Measurements from ENCODE around the gene RHBDD1. TPM values are rescaled to one million over a fixed set of nuclear protein-coding genes. Genes with fewer than 3 reads are reported as not detected.

Gene RHBDD1, protein sequence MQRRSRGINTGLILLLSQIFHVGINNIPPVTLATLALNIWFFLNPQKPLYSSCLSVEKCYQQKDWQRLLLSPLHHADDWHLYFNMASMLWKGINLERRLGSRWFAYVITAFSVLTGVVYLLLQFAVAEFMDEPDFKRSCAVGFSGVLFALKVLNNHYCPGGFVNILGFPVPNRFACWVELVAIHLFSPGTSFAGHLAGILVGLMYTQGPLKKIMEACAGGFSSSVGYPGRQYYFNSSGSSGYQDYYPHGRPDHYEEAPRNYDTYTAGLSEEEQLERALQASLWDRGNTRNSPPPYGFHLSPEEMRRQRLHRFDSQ
- total RNA-seq (2014; rRNA removed; shearing (Covaris generic)), result 1.7 and 8.7 TPM in 2 replicates

DNA sequence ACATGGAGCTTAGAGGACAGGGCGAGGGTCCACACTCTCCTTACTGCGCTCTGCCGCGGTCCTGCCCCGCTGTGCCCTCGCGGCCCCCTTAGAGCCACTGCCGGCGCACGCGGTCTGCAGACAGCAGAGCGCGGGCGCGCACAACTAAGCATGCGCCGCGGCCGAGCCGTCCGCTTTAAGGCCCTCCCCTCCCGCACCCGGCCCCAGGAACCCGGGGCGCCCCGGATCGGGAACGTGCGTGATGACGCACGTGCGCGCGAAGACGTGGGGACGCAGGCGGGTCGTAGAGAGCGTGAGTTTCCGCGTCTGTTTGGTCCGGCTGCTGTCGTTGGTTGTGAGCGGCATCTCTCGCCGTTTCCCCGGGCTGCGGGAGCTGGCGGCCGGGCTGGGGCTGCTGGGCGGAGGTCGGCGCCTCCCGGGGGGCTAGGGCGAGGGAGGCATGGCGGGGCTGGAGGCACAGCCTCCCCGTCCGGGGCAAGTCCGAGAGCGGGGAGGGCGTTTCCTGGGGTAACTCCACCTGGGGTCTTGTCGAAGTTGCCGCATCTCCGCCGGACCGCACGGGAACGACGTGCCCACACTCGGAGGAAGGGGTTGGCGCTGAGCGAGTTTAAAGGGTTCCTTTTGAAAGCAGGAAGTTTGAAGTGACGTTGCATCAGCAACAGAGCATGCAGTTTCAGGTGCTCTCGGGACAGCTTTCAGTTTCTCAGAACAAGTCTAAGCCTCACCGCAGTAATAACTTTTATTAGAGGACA, at the start of gene RHBDD1:
TSS of gene RHBDD1 (plus strand) at position 259 of the 752 bp plus-strand sequence. CDS start 28,640 bp downstream, outside the sequence.
- DNase-seq (ENCODE audit: low spot score), result peak; percentile 95

DNA sequence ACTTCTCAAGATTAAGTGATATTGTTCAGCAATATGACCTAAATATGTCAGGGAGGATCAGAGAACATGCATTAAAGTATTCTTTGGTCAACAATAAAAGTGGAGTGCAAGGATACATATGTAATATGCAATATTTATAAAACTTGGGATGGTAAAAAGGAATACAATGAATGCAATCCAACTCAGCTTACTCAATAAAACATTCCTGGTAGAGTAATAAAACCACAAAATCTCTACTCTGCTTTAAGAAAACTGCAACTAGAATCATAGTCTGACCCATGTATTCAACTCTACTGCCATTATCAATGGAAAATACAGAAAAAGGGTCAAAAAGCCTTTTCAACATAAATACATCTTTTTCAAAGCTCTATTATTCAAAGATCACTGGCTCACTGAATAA, 47.8 kb upstream of the RHBDD1 start:
- DNase-seq (ENCODE audit: low spot score), result no peak

DNA sequence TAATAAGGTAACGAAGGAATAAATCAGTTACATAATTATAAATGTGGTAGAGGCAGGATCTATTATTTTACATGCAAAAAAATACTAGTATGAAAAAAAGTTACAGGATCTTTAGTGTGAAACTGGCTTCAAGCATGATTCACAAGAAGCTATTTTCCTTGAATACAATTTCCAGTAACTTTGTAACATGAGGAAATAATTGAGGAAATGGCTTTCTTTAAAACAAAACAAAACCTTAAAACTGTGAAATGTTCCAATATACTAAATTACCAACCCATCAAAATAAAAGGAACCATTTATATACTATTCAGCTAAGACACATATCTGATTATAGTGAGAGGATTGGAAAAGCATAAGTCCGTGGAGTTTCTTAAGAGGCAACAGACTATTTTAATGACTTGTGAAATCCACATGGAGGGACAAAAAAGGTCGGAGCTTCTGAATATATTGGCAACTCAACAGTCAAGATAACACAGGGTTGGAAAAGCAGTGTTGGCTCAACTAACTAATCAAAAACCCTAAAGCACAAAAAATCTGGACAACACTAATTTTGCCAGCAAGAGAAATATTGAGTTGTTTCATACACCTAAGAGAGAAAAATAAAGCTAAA, 46.9 kb upstream of the RHBDD1 start:
- no peak for DNase-seq (ENCODE audit: low spot score)

DNA sequence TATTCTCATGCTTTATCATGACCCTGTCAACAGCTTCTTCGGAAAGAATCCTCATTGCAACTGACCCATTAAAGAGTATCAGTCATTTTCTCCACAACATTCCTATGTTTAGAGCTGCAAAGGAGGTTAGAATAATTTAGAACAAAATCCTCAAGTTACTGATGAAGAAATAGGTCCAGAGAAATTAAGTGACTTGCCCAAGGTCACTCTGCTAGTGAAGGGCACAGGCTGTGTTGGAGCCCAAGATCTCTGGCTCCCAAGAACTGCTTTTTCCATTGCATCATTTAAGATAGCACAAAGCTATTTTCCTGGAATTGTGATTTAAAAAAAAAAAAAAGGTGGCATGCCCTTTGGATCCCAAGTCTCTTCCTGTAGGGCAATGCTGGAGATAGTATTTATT, 45.8 kb upstream of the RHBDD1 start:
- no peak for DNase-seq (ENCODE audit: low spot score)

DNA sequence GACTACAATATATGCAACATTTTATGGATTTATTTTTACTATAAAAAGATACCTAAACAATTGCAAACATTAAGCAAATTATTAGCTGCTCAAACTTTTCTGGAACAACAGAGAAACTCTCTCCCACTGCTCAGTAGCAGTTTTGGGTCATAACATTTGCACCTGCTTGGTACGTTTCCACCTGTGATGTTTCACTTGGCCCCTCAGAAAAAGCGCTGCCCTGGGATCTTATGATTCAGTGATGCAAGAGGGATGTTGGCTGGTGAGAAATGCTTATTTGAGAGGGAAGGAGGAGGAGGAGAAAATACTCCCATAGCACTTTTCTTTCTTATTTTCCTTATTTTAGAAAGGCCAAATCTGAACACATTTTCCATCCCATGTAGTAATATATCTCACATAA, 45.4 kb upstream of the RHBDD1 start:
- DNase-seq (ENCODE audit: low spot score), result no peak

DNA sequence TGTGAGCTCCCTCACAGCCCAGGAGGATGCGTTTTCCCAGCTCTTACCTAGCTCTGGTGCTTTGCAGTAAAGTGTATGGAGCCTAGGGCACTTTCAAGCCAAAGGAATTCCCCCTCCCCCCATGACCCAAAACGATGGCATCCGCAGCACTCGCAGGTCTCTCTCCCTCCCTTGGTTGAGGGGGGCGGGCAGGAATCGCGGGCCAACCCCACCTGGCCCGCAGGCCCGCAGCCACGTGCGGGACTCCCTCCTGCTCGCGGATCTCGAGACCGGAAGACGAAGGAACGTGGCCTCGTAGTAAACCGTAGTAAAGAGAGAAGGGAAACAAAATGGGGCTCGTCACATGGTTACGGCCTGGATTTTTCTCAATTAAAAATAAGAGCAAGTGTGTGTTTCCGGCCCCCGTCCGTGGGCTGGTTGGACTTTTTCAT, 44.8 kb upstream of the RHBDD1 start:
- no peak for DNase-seq (ENCODE audit: low spot score)

DNA sequence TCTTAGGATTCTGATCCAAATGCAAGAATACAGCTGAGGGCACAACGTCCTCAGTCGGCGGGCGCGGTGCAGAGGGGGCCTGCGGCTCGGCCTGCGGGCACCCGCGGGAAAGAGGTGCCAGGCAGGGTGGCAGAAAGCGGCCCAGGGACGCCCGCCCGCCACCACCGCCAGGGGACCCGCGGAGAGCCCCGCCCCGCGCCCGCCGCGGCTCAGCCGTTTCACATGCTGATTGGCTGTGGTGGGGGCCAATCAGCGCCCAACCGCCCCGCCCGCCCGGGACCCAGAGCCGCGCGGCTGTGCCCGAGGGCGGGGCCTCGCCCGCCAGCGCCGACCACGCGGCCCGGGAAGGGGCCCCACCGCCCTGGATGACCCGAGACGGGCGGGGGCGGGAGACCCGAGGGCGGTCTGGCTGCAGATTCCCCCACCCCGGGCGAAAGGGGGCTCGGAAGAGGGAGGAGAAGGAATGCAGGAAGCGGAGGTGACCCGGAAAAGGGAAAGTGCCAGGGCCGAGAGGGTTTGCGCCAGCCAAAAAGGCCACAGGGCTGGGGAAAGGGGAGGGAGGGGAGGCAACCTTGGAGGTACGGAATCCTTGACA, 44.3 kb upstream of the RHBDD1 start:
- peak; percentile 80 for DNase-seq (ENCODE audit: low spot score)

DNA sequence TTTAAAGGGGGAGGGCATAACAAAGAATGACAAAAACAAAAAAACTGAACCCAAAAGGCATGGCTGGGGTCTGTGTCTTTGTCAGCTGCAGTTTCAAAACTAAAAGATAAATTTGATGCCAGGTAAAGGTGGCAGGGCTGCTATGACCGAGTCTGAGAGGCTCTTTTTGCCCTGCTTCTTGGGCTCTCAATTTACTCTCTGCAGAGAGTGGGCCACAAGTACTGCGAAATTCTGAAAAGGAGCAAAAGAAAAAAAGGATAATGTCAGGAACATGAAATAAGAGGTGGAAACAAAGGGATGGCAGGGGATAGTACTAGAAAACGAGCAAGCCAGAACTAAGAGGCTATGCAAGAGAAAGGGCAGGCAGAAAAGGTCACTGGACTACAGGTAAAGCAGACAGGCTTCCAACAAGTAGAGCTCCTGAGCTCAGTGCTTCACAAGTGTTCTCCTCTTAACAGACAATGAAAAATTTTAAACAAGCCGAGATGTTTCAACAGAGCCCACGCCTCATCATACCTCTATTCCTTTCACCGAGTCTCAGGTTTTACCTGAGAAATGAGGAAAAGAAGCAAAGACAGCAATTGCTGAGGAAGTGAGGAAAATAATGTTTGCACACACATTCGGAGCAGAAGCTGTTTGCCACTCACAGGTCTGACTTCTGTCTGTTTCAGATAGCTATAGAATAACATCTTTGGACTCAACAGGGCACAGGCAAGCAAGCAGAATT, 43.5 kb upstream of the RHBDD1 start:
- peak; percentile 61 for DNase-seq (ENCODE audit: low spot score)

DNA sequence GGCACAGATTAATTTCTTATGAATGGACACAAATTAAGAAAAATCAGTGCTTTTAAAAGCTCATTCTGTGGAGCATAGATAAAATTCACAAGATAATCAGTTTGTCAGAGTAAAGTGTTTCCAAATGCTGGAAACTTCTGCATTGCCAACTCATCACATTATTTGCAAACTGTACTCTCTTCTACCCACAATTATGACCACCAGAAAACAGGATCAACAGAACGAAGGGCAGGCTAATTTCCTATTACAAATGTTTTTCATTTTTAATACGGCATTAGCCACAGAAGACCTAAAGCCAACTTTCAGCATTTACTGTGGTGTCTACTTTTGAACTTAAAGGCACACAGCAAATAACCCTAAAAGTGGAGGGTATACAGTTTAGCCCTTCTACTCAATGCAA, 42.2 kb upstream of the RHBDD1 start:
- DNase-seq (ENCODE audit: low spot score), result peak; percentile 30

DNA sequence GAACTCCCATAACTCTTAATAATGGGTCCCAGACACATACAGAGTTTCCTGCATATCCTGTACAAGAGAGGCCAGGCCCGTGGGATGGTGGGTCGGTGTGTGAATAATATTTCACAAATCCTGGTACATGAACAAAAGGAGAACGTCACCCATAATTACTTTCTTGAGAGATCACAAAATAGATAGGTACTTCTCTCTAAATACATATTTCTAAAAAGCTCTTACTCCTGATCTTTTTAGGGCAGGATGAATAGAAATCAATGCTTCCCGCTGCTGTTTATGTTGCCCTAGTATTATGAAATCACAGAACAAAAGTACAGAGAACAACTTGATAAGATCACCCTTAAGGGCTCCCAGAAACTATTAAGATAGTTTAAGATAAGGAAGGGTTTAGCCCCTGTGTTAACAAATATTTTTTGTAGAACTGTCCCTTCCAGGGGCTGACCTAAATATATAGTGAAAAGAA, 41.6 kb upstream of the RHBDD1 start:
- no peak for DNase-seq (ENCODE audit: low spot score)

DNA sequence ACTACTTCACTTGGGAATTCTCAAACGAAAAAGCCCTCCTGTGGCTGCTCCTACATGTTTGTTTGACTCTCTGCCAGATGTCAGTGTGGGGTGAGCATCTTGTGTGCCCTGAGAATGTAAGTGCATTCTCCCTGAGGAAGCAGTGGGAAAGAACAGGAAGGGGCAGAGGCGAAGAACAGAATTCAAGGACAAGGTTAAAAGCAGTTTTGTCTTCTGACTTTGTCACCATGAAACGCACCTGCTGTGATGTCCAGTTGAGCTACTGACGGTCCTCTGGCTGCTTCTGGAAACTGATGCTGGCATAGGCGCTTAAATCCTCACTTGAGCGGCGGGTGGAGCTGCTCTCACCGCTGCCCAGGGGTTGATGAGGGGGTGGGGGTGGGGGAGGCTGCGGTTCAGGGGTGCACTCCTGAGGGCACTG, 41.1 kb upstream of the RHBDD1 start:
- peak; percentile 81 for DNase-seq (ENCODE audit: low spot score)

DNA sequence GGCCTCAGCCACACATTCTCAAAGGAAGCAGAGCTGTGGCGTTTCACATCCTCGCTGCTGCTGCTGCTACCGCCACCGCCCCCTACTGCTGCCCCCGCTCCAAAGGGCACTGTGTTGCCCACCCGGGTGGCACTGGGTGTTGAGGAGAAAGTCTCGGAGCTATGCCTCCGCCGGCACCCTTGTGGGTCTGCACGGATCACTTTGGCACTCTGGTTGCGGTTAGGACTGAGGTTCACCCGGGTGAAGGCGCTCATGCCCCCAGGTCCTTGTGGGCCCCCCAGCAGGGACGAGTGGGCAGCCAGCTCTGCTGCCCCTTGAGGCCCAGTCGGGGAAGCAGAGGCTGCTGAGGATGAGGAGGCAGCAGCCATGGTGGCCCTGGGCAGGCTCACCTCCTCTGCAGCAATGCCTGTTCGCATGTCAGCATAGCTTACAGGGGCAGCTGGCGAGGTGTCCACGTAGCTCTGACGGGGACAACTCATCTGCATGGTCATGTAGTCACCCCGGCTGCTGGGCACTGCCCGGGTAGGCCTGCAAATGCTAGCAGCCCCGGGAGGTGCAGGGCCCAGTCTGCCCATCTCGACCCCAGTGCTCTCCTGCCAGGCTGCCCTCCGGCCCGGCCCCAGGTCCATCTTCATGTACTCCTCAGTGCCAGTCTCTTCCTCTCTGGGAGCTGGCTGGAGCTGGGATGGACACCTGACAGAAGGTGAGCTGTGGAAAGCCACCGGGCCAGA, 40.4 kb upstream of the RHBDD1 start:
- DNase-seq (ENCODE audit: low spot score), result peak; percentile 60

DNA sequence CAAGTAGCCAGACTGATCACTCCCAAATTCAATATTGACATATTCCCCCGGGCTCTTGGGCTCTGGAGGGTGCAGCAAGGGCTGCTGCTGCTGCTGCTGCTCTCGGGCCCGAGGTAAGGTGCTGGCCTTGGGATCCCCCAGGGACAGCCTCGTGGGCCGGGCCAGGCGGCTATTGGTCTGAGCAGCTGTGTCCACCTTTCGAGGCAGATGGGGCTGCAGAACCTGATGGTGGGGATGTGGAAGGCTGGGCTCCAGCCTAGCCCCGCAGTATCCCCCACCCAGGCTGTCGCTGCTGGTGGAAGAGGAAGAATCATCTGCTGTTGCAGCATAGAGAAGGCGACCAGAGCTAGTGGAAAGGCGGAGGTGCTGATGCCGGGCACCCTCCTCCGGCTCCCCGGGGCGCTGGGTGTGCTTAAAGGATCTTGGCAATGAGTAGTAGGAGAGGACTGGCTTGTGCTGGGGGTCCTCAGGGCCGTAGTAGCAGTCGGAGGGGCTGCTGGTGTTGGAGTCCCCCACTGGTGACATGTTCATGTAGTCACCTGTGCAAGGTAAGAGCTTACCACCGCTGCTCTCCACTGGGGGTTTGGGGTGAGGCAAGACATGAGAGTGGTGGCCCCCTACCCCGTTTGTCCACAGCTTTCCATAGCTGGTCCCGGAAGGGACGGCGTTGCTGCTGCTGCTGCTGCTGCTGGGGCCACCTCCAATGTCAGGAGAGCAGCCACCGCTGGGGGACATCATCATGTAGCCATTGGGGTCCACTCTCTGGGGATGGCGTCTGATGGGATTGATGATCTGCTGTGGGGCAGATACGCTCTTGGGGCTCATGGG, 39.6 kb upstream of the RHBDD1 start:
- peak; percentile 47 for DNase-seq (ENCODE audit: low spot score)

DNA sequence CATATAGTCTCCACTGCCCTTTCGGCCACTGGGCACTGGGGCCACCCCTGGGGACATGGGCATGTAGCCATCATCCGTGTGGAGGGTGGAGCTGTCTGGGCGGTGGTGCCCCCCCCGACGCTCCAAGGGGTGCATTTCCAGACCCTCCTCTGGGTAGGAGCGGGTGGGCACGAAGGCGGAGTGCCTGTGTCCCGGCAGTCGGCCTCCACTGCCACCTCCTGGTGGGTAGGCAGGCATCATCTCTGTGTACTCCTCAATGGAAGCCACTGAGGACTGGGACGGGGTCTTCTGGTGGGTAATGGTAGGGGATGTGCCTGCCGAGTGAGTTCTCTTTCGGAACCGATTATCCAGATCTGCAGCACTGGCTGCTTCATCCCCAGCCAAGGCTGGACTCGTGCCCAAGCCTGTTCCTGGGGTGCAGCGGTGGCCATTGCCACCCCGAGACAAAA, 39.0 kb upstream of the RHBDD1 start:
- peak; percentile 70 for DNase-seq (ENCODE audit: low spot score)

DNA sequence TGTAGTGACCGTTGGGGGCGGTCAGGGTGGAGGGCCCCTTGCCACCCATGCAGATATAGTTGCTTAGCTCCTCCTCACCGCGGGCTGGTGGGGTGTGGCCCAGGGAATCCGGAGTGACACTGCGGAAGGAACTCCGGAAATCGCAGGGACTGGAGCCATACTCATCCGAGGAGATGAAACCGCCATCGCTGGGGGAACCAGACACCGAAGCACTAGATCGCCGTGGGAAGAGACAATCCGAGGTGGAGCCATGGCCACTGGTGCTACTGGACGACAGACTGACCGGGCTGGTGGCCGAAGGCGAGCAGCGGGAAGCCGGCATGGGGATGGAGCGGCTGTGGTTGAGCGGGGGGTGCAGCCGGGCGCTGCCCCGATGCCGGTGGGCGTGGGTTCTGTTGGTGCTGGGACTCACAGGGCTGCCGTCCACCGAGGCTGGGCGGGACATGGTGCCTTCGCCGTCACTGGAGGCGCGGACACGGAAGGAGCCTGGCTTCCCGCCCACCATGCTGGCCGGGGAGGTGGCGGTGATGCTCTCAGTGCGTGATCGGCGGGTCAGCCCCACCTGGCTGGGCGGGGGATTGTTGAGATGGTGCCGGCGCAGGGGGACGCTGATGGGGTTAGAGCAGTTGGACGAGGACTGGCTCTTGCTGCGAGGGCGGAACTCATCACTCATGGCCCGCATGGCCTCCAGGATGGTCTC, 38.4 kb upstream of the RHBDD1 start:
- peak; percentile 74 for DNase-seq (ENCODE audit: low spot score)

DNA sequence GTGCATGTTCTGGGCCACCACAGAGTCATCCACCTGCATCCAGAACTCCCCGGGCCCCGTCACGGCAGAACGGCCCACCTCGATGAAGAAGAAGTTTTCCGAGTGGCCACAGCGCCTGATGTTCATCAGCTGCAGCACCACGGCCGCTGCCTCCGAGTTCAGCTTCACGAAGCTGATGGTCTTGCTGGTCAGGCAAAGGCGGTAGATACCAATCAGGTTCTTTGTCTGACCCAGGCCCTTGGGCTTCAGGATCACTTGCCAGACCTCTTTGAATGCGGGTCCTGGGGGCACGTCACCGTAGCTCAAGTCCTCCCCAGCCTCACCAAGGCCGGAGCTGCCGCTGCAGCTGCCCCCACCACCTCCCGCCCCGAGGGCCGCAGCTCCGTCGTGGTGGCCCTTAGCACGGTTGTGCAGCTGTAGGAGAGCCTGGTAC, 37.8 kb upstream of the RHBDD1 start:
- DNase-seq (ENCODE audit: low spot score), result peak; percentile 69

DNA sequence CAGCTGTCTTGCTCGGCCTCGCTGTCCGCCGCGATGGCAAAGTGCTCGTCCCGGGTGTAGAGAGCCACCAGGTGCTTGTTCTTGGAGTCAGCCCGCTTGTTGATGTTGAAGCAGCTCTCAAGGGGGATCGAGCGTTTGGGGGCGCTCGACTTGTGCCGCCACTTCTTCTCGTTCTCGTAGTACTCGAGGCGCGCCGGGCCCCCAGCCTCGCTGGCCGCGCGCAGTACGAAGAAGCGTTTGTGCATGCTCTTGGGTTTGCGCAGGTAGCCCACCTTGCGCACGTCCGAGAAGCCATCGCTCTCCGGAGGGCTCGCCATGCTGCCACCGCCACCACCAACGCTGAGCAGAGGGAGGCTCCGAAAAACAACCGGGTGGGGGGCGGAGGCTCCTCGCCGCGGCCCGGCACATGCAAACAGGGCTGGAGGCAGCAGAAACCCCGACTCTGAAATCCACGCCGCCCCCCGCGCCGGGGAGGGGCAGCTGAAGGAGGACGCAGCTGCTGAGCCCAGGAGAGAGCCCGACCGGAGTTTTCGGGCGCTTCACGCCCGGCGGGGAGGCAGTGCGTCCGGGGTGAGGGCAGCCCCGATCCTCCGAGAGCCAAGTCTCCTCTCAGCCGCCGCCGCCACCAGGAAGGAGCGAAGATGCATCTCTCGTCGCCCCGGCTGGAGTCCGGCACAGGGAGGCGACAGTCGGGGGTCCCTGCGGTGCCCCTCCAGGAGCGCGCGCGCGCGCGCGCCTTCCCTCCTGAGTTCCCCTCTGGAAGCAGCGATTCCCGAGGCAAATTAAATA, 37.2 kb upstream of the RHBDD1 start:
- peak; percentile 42 for DNase-seq (ENCODE audit: low spot score)

Measured in HT-29 (cell line).